Stimulated activated CD4-positive, alpha-beta T cell treated with anti-CD3 and anti-CD28 coated beads, Interleukin-2, amount 100 ng/mL, for 24 hours (primary cell): ENCODE measurements around the gene THRB.

Experiments
- DNase-seq, 2 donors: peaks; one replicate each; pipeline ENCODE4 v3.0.0-alpha.2; 2020

THRB gene

GRCh38 chr3:24299806-24300626, 194.6 kb downstream of the THRB start:
- DNase-seq, result no peak

DNA sequence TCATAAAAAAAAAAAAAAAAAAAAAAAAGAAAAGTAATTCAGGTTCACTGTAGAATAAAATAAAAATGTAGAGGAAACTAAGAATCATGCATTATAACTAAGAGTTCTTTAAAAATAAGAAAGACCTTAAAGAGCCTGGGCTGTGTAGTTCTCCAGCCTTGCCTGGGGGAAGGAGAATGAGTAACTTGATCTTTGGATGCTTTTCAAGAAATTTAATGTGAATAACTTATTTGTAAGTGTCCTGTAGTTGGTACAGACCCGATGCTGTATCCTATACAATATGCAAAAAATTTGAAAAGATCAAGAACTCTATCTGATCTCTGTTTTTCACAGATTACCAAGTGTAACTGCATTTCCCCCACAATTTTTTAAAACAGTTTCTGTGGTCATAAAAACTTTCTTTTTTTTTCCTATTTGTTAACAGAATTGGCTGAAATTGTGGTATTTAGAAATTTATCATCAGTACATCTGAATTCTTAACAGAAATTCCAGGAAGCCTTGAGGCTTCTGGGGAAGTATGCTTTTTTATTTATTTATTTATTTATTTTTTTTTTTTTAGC, 195.3 kb downstream of the THRB start:
- DNase-seq, result no peak

- DNase-seq, result no peak
Measured at GRCh38 chr3:24296441-24297205, 198.0 kb downstream of the THRB start.

DNA sequence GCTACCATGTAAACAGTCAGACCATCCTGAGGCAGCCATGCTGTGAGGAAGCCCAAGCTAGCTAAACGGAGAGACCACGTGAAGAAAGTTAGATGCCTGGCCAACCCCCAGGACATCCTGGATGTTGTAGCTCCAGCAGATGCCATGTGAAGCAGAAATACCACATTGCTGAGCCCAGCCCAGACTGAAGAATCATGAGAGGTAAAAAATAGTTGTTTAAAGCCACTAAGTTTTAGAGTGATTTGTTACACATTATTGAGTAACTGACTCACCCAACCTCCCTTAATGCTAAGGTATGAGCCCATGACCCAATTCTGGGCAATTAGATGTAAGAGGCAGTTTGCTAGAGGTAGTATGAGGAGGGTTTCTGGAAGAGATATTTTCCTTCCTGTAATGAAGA, 200.5 kb downstream of the THRB start:
- DNase-seq, result no peak

- DNase-seq, result no peak
Measured at GRCh38 chr3:24291646-24292045, 203.0 kb downstream of the THRB start.

DNA sequence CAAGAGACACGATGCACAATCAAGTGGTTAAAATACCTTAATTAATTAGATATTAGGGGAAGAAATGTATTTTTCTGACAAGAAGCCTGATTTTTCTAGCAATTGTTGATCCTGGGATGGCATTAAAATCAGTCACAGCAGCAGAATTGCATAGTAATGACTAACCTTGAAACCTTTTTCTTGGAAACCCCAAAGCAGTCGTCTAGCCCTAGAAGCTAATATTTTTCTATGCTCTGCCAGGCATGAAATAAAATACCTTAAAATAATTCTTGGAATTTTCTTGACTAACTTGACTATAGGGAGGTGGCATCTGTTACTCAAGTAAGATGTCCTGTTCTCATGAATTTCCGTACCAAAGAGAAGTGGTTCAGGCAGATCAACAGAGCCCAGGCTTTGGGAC, 204.1 kb downstream of the THRB start:
- no peak for DNase-seq

DNA sequence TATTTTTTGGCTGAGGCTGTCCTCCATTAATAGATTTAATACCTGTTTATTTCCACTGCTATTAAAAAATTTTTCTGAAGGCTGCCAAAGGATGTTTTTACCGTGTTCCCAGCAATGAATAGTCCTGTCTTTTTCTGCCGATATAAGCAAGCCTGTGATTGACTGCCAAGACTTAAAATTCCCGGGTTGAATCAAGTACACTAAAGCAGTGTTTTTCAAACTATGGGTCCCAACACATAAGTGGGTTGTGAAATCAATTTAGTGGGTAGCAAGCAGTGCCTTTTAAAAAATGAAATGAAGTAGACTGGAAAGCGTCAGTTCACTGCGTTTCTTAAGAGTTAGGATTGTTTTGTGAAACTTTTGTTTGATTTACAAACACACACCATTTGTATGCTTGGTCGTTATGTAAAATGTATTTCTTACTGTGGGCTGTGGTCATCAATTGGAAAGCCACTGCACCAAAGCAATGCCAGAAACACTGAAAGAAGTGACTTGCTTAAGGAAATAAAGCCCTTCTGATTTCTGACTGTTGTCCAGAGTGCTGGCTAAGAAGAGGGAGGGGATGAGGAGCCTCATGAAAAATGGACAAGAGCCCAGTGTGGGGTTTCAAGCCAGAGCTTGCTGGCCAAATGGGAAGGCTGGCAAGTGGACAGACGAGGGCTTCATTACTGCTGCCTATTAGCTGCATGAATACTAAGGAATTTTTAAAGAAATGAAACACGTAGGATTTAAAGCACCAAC, 206.0 kb downstream of the THRB start:
- DNase-seq, result no peak

DNA sequence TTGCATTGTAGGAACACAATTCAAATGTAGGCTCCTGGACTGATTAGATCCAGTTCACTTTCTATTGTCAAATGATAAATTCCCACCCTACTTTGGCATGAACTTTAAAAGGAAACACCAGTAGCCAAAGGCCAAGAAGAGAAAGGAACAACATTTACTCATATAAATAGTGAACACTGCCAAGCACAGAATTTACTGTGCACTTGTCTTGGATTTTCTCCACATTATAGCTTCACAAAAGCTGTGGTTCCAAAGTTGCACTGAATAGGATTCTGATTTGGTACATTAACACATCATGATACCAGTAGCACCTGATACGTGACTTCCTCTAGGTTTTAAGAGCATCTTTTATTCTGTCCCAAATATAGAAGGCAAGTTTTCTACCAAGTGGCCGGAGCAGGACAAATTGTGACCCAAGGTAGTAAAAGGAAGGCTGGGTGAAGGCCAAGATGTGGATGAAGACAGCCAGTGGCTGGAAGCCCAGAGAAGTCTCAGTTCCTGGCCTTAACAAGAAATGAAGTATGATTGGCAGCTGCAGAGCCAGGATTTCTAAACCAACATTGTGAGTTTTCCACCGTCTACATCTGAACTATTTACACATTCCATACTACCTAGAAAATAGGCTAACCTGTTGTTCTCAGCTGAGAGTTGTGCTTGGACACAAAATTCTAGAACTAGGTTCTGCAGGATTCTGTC, 206.7 kb downstream of the THRB start:
- no peak for DNase-seq

- no peak for DNase-seq
Measured at GRCh38 chr3:24286405-24286804, 208.2 kb downstream of the THRB start.

- DNase-seq, result no peak
Measured at GRCh38 chr3:24278543-24278942, 216.1 kb downstream of the THRB start.

- no peak for DNase-seq
Measured at GRCh38 chr3:24273491-24273890, 221.2 kb downstream of the THRB start.

GRCh38 chr3:24272875-24273274, 221.8 kb downstream of the THRB start:
- DNase-seq, result no peak

DNA sequence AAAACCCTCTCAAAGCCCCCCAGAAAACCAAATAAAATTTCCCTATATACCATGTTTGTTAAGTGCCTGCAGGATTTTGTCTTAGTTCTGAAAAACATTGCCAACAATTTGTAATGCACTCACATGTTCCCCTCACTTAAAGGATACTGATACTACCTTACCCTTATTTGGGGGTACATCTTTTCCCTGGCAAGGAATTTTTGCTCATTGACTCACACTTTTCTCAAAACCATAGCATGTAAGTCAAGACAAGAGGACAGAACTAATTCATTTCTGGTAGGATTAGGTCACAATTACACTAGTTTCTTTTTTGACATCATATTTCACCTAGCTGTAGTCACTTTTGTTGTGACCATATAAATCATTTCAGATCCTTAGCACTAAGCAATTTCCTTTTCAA, 222.2 kb downstream of the THRB start:
- no peak for DNase-seq

DNA sequence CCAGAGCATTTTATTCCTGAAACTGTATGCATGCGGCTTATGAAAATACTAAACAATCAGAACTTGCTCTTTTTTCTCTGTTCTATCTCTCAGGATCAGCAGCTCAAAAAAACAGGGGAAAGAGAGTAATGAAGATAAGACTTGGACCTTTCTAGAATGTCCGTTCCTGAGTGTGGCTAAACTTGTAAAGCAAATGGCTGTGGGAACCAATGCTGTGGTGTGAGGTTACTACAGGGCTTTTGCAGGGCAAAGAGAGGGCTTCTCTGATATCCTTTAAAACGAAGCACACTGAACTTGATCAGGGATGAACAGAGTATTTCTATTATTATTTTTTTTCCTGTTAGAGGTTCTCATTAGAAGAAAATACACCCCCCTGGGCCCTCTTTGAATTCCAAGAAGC, 223.4 kb downstream of the THRB start:
- DNase-seq, result no peak

DNA sequence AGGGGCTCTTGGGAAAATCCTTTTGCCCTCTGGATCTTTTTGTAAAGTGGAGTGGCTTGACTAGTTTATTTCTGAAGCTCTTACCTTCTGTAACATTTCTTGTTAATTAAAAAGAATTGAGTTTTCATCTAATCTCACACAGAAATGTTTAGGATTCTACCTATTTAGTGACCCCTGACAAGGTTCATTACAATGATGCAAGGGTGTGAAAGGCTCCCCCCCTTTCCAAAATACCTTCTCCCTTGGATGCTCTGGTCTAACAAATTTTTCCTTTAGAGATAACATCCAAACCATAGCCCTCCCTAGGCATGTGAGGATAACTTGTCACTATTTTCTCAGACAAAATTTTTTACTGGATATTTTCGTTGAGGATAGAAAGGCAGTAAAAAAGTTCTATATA, 223.9 kb downstream of the THRB start:
- no peak for DNase-seq

DNA sequence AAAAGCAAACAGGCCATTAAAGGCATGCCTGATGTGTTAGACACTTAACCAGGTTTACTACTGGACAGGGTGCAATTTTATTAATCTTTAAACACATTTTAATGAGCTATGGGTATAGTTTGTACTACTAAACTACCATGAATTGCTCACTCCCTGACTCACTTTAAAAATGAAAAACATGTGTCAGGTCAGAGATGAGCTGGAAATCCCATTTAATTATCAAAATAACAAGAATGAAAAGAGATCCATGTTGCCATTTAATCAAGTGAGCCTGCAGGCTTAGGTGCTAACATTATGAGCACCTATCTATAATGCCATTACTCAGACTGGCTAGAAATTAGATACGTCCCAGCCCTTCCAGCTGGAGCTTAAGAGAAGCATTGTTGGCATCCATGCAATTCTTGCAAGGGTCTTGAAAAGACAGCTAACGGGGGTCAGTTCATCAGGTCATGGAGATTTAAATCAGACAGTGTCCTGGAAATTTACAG, 224.4 kb downstream of the THRB start:
- DNase-seq, result no peak

GRCh38 chr3:24264748-24265158, 229.9 kb downstream of the THRB start:
- no peak for DNase-seq

- DNase-seq, result no peak
Measured at GRCh38 chr3:24264011-24264410, 230.6 kb downstream of the THRB start.

DNA sequence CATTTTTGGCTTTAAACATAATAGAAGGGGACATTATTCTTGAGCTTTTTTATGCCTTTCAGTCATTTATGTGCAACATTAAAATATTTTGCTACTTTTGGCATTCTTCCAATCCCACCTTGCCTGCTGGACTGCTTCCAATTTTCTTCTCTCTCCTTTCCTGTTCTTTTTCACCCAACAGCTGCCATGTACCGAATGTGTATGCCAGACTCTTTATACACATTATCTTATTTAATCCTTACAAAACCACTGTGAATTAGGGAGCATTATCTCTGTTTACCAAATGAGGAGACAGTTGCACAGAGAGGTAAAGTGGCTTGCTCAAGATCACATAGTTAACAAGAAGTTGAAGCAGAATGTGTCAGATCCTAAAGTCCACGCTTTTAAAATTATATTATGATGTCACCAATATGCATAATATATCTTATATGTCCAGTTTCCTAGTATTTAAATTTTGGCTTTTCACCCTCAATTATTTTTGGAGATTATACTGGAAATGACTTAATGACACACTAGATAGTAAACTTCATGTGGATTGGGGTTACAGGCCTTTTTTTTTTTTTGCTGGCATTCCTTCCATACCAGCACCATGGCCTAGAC, 231.5 kb downstream of the THRB start:
- DNase-seq, result no peak

DNA sequence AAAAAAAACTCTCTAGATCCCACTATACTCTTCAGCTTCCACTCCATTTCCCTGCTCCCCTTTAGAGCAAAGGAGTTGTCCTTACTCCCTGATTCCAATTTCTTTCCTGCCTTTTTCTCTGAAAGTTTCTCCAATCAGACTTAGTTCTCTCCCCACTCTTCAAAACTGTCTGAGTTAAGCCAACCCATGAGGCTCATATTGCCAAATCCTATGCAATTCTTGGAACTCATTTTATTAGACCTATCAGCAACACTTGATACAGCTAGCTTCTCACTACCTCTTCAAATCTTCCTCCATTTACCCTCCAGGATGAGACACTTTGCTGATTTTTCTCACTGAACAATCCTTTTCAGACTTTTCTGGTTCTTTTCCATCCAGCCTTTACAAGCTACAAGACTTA, 233.1 kb downstream of the THRB start:
- no peak for DNase-seq

DNA sequence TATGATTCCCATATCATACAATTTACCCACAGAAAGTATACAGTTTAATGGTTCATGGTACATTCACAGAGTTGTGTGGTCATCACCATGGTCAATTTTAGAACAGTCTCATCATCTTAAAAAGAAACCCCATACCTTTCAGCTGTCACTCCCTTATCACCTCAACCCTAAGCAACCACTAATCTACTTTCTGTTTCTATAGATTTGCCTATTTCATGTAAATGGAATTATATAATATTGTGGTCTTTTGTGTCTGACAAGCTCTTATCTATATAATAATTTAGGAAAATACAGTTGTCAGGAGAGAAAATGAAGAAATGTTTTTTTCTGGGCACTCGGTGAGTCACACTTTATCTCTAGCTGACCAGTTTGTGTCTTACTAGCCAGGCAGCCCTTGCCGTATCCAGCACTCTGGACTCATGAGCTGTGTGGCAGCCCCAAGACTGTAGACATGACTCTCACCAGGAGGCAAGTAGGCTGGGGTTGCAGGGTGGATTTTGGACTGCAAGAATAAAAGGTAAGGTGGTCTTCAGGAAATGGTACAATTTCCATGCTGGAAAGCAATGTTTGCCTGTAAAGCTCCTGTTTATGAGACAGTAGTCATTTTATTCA, 234.6 kb downstream of the THRB start:
- no peak for DNase-seq
